Right renal pelvis (tissue), 4 donors: ENCODE measurements around the gene PUS7. TPM values are rescaled to one million over a fixed set of nuclear protein-coding genes. Genes with fewer than 3 reads are reported as not detected.

ENCODE experiments used
- DNase-seq, 4 donors: peaks; one replicate each; pipeline ENCODE4 v3.0.0-alpha.2; 2013; ENCODE audit warnings: low read depth in 4 of 4, low spot score in 3 of 4, missing footprints in 1 of 4
- polyA plus RNA-seq, 4 donors: library from polyadenylated mRNA; unstranded; fragments of 120-200 nt; gene quantifications; one replicate each; pipeline ENCODE4 v1.2.1, GENCODE V29; 2013; ENCODE audit not compliant: insufficient read length in 4 of 4

PUS7 gene
- polyA plus RNA-seq, 4 donors = 17.5 to 22.8 (median 21.6) TPM

GRCh38 chr7:105502173-105502572, 19.9 kb downstream of the PUS7 start:
- DNase-seq = no peak

- no peak for DNase-seq
Observed at GRCh38 chr7:105497016-105497415, 25.1 kb downstream of the PUS7 start.

- DNase-seq = no peak
Observed at GRCh38 chr7:105496521-105496920, 25.6 kb downstream of the PUS7 start.

GRCh38 chr7:105493923-105494315, 28.2 kb downstream of the PUS7 start:
- no peak for DNase-seq

GRCh38 chr7:105493196-105493922, 28.7 kb downstream of the PUS7 start:
- DNase-seq = no peak

GRCh38 chr7:105489409-105489808, 32.7 kb downstream of the PUS7 start:
- no peak for DNase-seq

- peak in 2 of 4 donors; percentile 7 to 28 for DNase-seq
Observed at GRCh38 chr7:105487579-105488571, 34.2 kb downstream of the PUS7 start.

GRCh38 chr7:105480931-105481330, 41.1 kb downstream of the PUS7 start:
- DNase-seq = no peak

- DNase-seq = no peak
Observed at GRCh38 chr7:105478606-105479005, 43.5 kb downstream of the PUS7 start.

GRCh38 chr7:105477908-105478307, 44.2 kb downstream of the PUS7 start:
- no peak for DNase-seq

GRCh38 chr7:105474045-105474444, 48.0 kb downstream of the PUS7 start:
- DNase-seq = no peak

GRCh38 chr7:105473163-105473562, 48.9 kb downstream of the PUS7 start:
- no peak for DNase-seq

- DNase-seq = no peak
Observed at GRCh38 chr7:105470846-105471245, 51.2 kb downstream of the PUS7 start.

- no peak for DNase-seq
Observed at GRCh38 chr7:105470090-105470489, 52.0 kb downstream of the PUS7 start.

GRCh38 chr7:105462765-105463420, 59.2 kb downstream of the PUS7 start:
- DNase-seq = no peak

- no peak for DNase-seq
Observed at GRCh38 chr7:105461518-105461917, 60.6 kb downstream of the PUS7 start.

- DNase-seq = no peak
Observed at GRCh38 chr7:105457619-105458225, 64.3 kb downstream of the PUS7 start.

GRCh38 chr7:105454921-105455320, 67.2 kb downstream of the PUS7 start:
- no peak for DNase-seq

GRCh38 chr7:105454095-105454747, 67.8 kb downstream of the PUS7 start:
- DNase-seq = no peak

- DNase-seq = no peak
Observed at GRCh38 chr7:105452085-105452484, 70.0 kb downstream of the PUS7 start.
